ENCODE data around the gene KRT79.
"Not testable (repeated sequence)": the region's sequence is repeated elsewhere in the genome, so short reads cannot be mapped to it uniquely, and the experiment has no call there.

Gene KRT79

GRCh38 chr12:52833922-52834726 is at the start of gene KRT79:
KRT79 (minus strand) TSS chr12:52834311; CDS start chr12:52834260, 51 bp downstream.
- no peak for DNase-seq (ENCODE audit: low spot score)

DNA sequence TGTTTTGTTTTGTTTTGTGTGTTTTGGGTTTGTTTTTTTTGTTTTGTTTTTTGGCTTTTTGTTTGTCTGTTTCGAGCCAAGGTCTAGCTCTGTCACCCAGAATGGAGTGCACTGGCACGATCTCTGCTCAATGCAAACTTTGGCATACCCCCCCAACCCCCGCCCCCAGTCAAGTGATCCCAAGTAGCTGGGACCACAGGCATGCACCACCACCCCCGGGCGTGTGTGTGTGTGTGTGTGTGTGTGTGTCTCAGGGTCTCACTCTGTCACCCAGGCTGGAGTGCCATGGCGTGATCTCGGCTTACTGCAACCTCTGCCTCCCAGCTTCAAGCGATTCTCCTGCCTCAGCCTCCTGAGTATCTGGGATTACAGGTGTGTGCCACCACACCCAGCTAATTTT is 46.4 kb upstream of the KRT79 start:
- DNase-seq (ENCODE audit: low spot score) = not testable (repeated sequence)

GRCh38 chr12:52879394-52880351 is 45.6 kb upstream of the KRT79 start:
- DNase-seq (ENCODE audit: low spot score) = peak; percentile 61

DNA sequence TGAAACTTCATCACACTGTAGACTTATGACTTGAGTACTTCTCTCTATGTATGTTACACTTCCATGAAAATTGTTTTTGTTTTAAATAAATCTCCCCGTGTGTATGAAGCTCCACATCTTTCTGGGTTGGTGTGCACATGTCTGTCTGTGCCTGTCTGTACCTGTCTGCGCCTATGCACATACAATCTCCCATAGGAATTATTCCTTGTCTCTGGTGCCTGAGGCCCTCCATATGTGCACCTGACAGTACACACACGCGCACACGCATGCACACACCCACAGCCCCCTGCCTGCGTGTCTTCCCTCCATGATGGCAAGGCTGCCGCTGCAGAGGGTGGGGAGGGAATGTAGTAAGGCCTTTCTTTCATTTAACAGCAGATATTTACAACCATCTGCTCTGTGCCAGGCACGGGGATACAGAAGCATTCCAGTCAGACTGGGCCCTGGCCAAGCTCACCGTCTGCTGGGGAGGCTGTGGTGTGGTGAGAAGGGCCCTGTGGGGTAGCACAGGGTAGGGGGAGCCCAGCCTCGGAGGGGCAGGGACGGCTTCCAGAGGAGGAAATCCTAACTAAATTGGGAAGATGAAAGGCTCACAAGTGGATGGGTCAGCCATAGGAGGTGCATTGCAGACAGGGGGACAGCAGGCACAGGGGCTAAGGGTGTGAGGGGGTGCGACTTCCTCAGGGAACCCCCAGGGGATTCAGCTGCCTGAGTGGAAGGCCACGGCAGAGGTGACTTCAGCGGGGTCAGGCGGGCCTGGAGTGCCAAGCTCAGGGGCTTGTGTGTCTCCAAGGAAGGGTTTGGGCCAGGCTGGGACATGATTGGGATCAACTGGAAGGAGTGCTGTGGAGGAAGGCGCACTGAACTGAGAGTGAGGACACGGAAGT is 44.6 kb upstream of the KRT79 start:
- DNase-seq (ENCODE audit: low spot score) = no peak

DNA sequence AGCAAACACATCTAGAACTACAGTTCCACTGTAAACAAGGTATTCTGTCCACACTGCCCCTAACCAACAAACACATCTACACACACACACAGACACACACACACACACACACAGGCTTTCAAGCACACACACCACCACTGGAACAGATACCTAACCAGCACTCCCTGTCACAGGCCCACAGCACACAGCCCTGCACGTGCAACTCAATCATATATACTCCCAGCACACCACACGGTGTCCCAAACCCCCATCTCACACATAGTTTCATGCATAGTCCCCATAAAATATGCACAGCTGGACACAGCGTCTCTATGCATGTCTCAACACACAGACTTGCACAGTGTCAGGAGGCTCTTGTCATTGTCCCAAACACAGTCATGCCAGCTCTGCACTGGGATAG is 43.1 kb upstream of the KRT79 start:
- no peak for DNase-seq (ENCODE audit: low spot score)

- DNase-seq (ENCODE audit: low spot score) = no peak
Observed at GRCh38 chr12:52876372-52876771, 42.3 kb upstream of the KRT79 start.

GRCh38 chr12:52874573-52875435 is 40.7 kb upstream of the KRT79 start:
- no peak for DNase-seq (ENCODE audit: low spot score)

- peak; percentile 22 for DNase-seq (ENCODE audit: low spot score)
Observed at GRCh38 chr12:52873832-52874572, 39.9 kb upstream of the KRT79 start.

GRCh38 chr12:52873513-52873831 is 39.4 kb upstream of the KRT79 start:
- DNase-seq (ENCODE audit: low spot score) = no peak

GRCh38 chr12:52872644-52873389 is 38.7 kb upstream of the KRT79 start:
- no peak for DNase-seq (ENCODE audit: low spot score)

GRCh38 chr12:52871291-52872039 is 37.4 kb upstream of the KRT79 start:
- no peak for DNase-seq (ENCODE audit: low spot score)

DNA sequence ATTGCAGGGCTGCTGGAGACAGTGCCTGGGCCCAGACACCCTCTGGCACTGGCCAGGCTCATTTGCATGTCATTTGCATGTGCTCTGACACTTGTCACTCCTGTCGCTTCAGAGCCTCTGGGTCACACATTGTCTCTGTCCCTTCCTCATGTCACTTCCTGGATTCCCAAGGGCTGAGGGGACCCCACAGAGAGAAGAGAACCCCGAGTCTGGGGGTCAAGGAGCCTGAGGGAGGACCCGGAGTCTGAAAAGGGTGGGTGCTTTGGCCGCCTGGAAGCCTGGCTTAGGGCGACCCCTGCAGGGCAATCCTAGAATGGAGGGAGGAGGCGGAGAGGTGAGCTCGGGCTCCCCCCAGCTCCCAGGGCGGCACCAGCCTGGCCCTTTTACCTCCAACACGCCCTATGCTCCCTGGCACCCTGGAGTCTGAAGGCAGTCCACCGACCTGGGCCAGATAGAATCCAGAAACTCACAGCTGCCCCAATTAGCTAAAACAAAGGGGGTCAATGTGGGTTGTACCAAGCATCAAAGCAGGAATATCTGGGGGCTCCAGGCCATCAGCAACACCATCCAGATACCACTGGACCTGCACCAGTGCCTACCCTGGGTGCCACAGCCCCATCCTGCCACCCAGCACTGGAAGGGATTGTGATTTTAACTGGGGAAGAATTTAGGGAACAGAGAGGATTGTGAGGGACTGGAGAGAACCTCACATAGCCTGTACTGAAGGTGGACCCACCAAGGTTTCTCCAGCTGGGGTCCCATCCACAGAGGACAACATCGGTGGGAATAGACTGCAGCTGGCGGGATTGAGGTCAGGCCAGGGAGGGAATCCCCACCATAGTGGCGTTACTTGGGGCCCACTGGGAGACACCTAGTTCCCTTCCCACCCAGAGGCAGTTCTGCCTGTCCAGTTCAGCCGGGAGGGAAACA is 36.5 kb upstream of the KRT79 start:
- DNase-seq (ENCODE audit: low spot score) = peak; percentile 63

- peak; percentile 62 for DNase-seq (ENCODE audit: low spot score)
Observed at GRCh38 chr12:52867642-52868041, 33.5 kb upstream of the KRT79 start.

- DNase-seq (ENCODE audit: low spot score) = no peak
Observed at GRCh38 chr12:52867152-52867551, 33.0 kb upstream of the KRT79 start.

- no peak for DNase-seq (ENCODE audit: low spot score)
Observed at GRCh38 chr12:52865090-52865944, 31.2 kb upstream of the KRT79 start.

DNA sequence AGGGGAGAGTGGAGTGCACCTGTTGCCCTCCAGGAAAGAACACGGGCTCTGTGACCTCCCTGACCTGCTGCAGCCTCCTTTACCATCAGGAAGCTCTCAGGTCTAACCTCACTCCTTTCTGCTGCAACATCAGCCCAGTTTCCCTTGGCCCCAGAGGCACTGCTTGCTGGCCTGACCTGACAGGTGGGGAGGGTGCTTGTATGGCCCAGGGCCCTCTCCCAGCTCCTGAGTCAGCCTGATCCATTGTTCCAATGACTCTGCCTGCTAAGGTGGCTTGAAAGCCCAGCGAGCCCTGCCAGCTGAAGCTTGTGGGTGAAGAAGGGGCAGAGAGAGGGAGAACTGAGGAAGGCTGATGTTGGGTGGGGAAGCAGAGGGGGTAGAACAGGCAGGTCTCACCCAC is 27.9 kb upstream of the KRT79 start:
- no peak for DNase-seq (ENCODE audit: low spot score)

DNA sequence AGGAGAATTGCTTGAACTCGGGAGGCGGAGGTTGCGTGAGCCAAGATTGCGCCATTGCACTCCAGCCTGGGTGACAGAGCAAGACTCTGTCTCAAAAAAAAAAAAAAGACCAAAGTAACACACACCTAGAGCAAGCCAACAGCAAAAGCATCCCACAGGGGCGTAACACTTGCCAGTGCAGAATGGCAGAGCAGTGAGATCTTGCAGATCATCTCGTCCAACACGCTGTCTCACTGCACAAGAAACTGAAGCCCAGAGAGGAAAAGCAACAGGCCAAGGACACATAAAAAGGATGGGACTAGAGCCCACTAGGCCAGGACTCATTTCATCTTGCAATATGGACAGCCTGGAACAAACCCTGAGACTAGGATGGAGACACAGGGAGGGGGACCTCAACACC is 27.4 kb upstream of the KRT79 start:
- DNase-seq (ENCODE audit: low spot score) = no peak
